ENCODE data around the gene UIMC1.
"Not testable (repeated sequence)": the region's sequence is repeated elsewhere in the genome, so short reads cannot be mapped to it uniquely, and the experiment has no call there.

UIMC1 gene

DNA sequence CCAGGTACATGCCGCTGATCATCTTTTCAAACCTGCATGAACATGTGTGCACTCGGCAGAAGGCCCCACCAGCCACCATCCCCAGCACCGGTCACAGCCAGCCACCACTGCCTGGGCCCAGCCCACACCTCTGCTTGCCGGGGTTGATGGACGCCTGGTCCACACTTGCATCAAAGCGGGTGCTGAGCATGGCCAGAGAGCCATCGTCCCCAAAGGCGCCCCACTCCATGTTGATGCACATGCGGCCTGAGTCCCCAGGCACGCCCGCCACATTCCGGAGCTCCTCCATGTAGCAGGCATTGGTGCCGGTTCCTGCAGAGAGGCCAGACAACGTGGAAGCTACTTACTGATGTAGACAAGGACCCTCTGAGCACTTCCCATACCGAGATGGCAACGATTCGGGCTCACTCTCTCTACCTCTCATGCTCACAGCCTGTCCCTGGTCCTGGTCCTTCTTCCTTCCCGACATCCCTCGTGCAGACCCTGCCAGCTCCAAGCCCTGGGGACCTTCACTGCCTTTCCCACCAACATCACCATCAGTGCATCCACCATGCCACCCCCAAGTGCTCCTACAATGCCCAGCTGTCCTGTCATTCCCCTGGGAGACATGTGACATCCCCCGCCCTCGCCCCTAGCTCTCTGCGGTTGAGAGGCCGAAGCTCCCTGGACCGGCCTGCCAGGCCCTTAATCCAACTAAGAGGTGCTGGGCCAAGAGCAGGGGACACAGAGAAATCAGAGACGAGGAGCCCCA lies 124.6 kb downstream of the UIMC1 start:
- DNase-seq = no peak

- DNase-seq = no peak
Observed at GRCh38 chr5:176881021-176881749, 125.4 kb downstream of the UIMC1 start.

GRCh38 chr5:176880366-176881020 lies 126.1 kb downstream of the UIMC1 start:
- DNase-seq = no peak

GRCh38 chr5:176879663-176880361 lies 126.8 kb downstream of the UIMC1 start:
- DNase-seq = no peak

- no peak for DNase-seq
Observed at GRCh38 chr5:176878906-176879662, 127.5 kb downstream of the UIMC1 start.

DNA sequence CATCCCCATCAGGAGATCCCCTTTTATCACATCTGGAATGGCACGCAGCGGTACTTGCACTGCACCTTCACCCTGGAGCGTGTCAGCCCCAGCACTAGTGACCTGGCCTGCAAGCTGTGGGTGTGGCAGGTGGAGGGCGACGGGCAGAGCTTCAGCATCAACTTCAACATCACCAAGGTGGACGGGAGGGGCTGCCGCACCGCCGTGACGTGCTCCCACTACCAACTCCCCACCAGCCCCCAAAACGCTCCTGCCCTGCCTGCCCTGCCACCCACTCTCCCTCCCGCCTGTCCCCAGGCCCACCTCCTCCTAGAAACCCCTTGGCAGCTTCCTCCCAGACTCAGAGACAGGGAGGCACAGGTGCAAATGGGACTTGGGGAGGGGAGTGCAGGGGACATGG lies 128.1 kb downstream of the UIMC1 start:
- no peak for DNase-seq

- no peak for DNase-seq
Observed at GRCh38 chr5:176877793-176878331, 128.7 kb downstream of the UIMC1 start.

DNA sequence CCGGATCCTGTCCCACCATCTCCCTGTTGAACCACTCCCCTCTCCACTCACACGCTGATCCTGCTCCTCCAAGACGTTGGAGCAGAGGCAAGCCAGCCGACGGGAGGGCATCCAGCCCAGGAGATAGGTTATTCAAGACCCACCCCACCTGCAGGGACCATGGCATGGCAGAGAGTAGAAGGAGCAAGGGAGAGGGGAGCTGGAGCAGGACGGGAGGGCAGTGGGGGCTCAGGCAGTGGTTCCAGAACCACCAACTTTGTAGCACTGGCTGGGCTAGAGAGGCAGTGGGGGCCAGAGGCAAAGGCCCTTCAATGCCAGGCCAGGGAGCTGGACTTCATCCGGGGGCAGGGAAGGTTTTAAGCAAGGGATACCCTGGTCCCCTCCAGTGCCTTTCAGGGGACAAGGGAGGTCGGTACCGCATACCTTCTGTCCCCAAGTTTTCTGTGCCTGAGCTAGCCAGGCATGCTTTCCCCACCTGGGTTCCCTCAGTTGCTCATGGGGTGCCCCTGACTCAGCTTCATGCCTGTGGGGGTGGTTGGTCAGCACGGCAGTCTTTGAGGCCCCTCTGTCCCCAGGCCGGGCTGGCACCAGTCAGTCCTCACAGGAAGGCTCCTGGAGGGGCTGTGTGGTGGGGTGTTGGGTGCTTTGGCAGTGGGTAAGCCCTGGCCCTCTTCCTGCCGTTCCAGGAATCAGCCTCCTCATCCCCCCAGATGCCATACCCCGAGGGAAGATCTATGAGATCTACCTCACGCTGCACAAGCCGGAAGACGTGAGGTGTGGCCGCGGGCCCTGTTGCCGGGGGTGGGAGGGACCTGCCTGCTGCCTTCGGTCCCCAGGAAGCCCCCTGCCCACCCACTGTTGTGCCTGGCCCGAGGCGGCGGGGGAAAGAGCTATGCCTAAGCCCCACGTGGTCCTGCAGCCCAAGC lies 129.8 kb downstream of the UIMC1 start:
- no peak for DNase-seq

- DNase-seq = no peak
Observed at GRCh38 chr5:176875783-176876505, 130.6 kb downstream of the UIMC1 start.

DNA sequence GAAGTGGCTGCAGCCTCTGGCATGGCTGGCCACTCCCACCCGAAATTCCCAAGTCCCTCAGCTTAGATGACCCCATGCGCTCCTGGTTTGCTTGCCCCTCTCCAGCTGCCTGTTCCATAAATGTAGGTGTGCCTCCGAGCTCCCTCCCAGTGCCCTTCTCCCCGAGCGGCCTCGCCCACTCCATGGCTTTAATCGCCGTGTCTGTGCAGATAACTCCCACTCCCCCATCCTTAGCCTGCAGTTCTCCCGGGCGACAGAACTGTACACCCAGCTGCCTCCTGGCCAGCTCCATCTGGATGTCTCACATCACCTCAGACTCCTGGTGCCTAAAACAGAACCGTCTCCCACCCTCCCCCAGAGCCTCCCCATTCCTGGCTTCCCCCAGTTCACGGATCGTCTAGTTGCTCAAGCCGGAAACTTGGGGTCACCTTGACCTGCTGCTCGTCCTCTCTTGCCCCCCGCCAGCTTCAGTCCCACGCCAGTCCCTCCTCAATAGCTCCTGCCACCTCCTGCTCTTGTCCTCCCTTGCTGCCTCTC lies 131.5 kb downstream of the UIMC1 start:
- DNase-seq = no peak

DNA sequence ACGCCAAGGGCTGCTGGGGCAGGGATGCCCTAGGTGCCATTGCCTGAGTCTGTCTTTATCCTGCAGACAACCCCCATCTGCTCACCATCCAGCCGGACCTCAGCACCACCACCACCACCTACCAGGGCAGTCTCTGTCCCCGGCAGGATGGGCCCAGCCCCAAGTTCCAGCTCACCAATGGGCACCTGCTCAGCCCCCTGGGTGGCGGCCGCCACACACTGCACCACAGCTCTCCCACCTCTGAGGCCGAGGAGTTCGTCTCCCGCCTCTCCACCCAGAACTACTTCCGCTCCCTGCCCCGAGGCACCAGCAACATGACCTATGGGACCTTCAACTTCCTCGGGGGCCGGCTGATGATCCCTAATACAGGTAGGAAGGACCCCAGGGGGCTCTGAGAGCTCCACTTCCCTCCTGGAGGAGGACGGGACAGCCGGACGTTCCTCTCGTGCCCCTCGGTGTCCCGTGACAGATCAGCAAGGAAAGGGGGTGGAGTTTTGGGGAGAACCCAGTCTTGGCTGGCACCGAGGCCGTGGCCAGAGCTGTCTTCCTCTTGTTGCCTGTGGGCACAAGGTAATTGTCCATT lies 132.3 kb downstream of the UIMC1 start:
- DNase-seq = no peak

DNA sequence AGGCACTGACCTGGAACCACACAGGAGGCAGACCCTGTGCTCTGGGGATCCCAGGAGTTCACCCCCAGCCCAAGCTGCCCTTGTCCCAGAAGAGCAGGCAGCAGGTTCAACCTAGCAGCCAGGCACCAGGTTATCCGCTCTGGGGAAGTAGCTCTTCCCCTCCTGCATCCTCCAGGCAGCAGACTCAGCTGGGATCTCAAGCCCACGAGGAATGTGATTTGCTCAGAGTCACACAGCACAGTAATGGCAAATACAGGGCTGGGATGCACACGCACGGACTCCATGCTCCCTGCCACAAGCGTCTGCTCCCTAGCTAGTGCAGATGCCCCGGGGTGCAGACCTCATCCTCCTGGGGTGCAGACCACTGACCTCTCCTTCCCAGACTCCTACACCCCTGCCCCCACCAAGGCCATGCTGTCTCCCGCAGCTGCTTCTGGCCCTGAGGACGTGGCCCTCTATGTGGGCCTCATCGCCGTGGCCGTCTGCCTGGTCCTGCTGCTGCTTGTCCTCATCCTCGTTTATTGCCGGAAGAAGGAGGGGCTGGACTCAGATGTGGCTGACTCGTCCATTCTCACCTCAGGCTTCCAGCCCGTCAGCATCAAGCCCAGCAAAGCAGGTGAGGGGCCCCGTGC lies 132.9 kb downstream of the UIMC1 start:
- no peak for DNase-seq

GRCh38 chr5:176873011-176873410 lies 133.6 kb downstream of the UIMC1 start:
- DNase-seq = not testable (repeated sequence)

DNA sequence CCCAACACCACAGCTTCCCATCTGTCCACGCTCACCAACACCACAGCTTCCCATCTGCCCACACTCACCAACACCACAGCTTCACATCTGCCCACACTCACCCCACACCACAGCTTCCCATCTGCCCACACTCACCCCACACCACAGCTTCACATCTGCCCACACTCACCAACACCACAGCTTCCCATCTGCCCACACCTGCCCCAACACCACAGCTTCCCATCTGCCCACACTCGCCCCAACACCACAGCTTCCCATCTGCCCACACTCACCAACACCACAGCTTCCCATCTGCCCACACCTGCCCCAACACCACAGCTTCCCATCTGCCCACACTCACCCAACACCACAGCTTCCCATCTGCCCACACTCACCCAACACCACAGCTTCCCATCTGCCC lies 134.0 kb downstream of the UIMC1 start:
- DNase-seq = not testable (repeated sequence)

DNA sequence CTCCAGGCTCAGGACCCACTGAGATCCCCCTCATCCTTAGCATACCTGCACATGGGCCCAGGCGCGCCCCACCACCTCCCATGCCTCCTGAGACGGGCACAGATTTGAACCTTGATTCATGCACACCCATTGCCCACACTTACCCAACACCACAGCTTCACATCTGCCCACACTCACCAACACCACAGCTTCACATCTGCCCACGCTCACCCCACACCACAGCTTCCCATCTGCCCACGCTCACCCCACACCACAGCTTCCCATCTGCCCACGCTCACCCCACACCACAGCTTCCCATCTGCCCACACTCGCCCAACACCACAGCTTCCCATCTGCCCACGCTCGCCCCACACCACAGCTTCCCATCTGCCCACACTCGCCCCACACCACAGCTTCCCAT lies 135.9 kb downstream of the UIMC1 start:
- DNase-seq = not testable (repeated sequence)

DNA sequence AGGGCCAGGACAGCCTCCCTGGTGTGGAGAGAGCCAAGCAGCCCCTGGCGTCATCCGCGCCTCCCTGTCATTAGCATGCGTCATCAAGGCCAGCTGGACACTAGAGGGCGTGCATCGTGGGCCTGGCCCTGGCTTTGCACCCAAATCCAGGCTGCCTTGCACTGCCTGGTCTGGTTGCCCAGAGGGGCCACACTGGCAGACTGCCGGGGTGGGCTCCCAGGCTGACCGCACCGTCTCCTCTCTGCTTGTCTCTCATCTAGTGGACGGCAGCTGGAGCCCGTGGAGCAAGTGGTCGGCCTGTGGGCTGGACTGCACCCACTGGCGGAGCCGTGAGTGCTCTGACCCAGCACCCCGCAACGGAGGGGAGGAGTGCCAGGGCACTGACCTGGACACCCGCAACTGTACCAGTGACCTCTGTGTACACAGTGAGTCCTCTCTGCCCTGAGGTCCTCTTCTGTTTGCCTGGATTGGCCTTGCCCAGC lies 136.4 kb downstream of the UIMC1 start:
- DNase-seq = no peak

DNA sequence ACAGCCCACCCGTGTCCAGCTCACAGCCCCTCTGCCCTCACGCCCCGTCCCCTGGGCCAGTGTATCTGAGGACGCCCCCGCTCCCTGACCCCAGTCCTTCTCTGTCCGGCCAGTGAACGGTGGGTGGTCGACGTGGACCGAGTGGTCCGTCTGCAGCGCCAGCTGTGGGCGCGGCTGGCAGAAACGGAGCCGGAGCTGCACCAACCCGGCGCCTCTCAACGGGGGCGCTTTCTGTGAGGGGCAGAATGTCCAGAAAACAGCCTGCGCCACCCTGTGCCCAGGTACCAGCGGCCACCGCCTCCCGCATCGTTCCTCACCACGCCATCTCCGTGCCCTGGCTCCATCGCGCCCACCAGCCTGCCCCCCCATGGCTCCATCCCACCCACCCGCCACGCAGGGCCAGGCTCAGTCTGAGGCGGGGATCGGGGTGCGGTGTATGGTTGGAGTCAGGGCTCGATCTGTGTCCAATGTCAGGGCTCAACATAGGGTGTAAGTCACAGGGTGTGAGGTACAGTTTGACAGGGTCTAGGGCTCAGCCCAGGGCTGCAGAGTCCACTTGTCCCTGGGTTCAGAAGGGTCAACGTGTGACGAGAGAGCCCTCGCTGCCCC lies 137.0 kb downstream of the UIMC1 start:
- DNase-seq = no peak

- no peak for DNase-seq
Observed at GRCh38 chr5:176868731-176869130, 137.8 kb downstream of the UIMC1 start.

DNA sequence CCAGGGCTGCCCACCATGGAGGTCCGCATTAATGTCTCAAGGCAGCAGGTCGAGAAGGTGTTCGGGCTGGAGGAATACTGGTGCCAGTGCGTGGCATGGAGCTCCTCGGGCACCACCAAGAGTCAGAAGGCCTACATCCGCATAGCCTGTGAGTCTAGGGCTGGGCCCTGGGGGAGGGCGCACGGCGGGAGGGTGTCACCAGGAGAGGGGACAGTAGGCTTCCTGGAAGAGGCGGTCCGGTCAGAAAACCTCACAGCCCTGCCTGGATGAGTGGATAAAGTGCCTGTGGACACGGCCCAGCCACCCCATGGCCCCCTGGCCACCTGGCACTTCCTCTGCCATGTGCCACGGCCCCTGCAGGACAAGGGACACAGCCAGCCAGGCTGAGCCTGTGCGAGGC lies 138.5 kb downstream of the UIMC1 start:
- no peak for DNase-seq

All from CD4-positive, alpha-beta T cell treated with Interleukin-1 beta for 1 hour (primary cell).